SK-N-SH (cell line): ENCODE measurements around the gene SMURF1. TPM values are rescaled to one million over a fixed set of nuclear protein-coding genes. Genes with fewer than 3 reads are reported as not detected.

ENCODE experiments used
- CTCF ChIA-PET: fragments of 300-600, 350-600 bp; formaldehyde crosslinking; extraction: SDS; loops from one replicate; lab custom pipeline; 2021; lab: Yijun Ruan, JAX
- POLR2A ChIA-PET: fragments of 350-600 bp; sonication (Branson Sonifier 250); formaldehyde crosslinking; extraction: SDS; loops from one replicate; lab custom pipeline; 2020; ENCODE audit warnings: antibody characterized with exemption, inconsistent platforms; lab: Yijun Ruan, JAX
- DNase-seq: peaks from one replicate; pipeline ENCODE4 v3.0.0; 2012
- H2AFZ ChIP-seq: fragments of 200-600 bp; sonication (generic); 2 replicates; pipeline ENCODE4 v1.8.1; 2016; ENCODE audit warnings: antibody characterized with exemption, mild to moderate bottlenecking, low read depth
- H3F3A ChIP-seq: fragments of 200-600 bp; sonication (generic); replicated peaks from 2 replicates; pipeline ENCODE3; 2016; ENCODE audit warnings: antibody characterized with exemption, mild to moderate bottlenecking; ENCODE audit not compliant: insufficient read depth
- H3K27ac ChIP-seq, 2 experiments: fragments of 200-500 bp in 1 of 2; fragments of 200-600 bp in 1 of 2; sonication (Bioruptor generic) in 1 of 2; sonication (generic), shearing (Covaris generic) in 1 of 2; 2 replicates each; pipeline versions ENCODE4 v1.5.1 to v1.6.1; 2014 to 2016; ENCODE audit warnings: low read depth in 2 of 2, inconsistent platforms in 1 of 2, low read length in 1 of 2, mild to moderate bottlenecking in 1 of 2, mixed read lengths in 1 of 2
- H3K27me3 ChIP-seq: fragments of 200-600 bp; sonication (generic), shearing (Covaris generic); 2 replicates; pipeline ENCODE4 v1.6.1; 2016; ENCODE audit warnings: mixed run types; ENCODE audit not compliant: insufficient read depth
- H3K36me3 ChIP-seq, 2 experiments: fragments of 200-500 bp in 1 of 2; fragments of 200-600 bp in 1 of 2; sonication (Bioruptor generic) in 1 of 2; sonication (generic) in 1 of 2; replicated peaks in 1 of 2; 2 replicates each; pipeline versions ENCODE3 to v1.5.1; 2014 to 2016; ENCODE audit warnings: low read length in 1 of 2, mild to moderate bottlenecking in 1 of 2; ENCODE audit not compliant: insufficient read depth in 2 of 2, control insufficient read depth in 1 of 2
- H3K4me1 ChIP-seq, 2 experiments: fragments of 200-500 bp in 1 of 2; fragments of 200-600 bp in 1 of 2; sonication (Bioruptor generic) in 1 of 2; sonication (generic), shearing (Covaris generic) in 1 of 2; 2 replicates each; pipeline versions ENCODE4 v1.5.1 to v1.6.1; 2014 to 2016; ENCODE audit warnings: low read depth in 1 of 2, low read length in 1 of 2, mixed run types in 1 of 2; ENCODE audit not compliant: insufficient read depth in 2 of 2, control insufficient read depth in 1 of 2
- H3K4me2 ChIP-seq: fragments of 200-600 bp; sonication (generic), shearing (Covaris generic); 2 replicates; pipeline ENCODE4 v1.6.1; 2017; ENCODE audit warnings: mixed run types
- H3K4me3 ChIP-seq, 2 experiments: fragments of 200-500 bp in 1 of 2; fragments of 200-600 bp in 1 of 2; sonication (Bioruptor generic) in 1 of 2; sonication (generic), shearing (Covaris generic) in 1 of 2; 2 replicates each; pipeline versions ENCODE4 v1.5.1 to v1.8.1; 2014 to 2016; ENCODE audit warnings: low read depth in 2 of 2, inconsistent platforms in 1 of 2, low read length in 1 of 2, mild to moderate bottlenecking in 1 of 2, mixed read lengths in 1 of 2, moderate library complexity in 1 of 2
- H3K79me2 ChIP-seq: fragments of 200-600 bp; sonication (generic); 2 replicates; pipeline ENCODE4 v1.8.1; 2017; ENCODE audit warnings: mild to moderate bottlenecking; ENCODE audit not compliant: insufficient read depth
- H3K9ac ChIP-seq: fragments of 200-600 bp; sonication (generic); 2 replicates; pipeline ENCODE4 v1.6.1; 2017; ENCODE audit warnings: mixed run types
- H3K9me2 ChIP-seq: fragments of 200-600 bp; sonication (generic); 2 replicates; pipeline ENCODE4 v1.6.1; 2017; ENCODE audit warnings: mixed run types
- H3K9me3 ChIP-seq: fragments of 200-600 bp; sonication (generic); 2 replicates; pipeline ENCODE4 v1.6.1; 2017; ENCODE audit warnings: mixed run types, mild to moderate bottlenecking, moderate library complexity
- H4K20me1 ChIP-seq: fragments of 200-600 bp; sonication (generic); 2 replicates; pipeline ENCODE4 v1.6.1; 2017; ENCODE audit warnings: mild to moderate bottlenecking, mixed run types; ENCODE audit not compliant: insufficient read depth
- ELF1 ChIP-seq: IDR thresholded peaks from 2 replicates; pipeline ENCODE4 v1.4.0; 2012
- FOXM1 ChIP-seq: IDR thresholded peaks from 2 replicates; pipeline ENCODE4 v1.4.0; 2012; ENCODE audit warnings: low read depth, mild to moderate bottlenecking
- JUND ChIP-seq: IDR thresholded peaks from 2 replicates; pipeline ENCODE4 v1.4.0; 2012
- NFIC ChIP-seq: IDR thresholded peaks from 2 replicates; pipeline ENCODE4 v1.4.0; 2012; ENCODE audit warnings: borderline replicate concordance
- NRF1 ChIP-seq: IDR thresholded peaks from 2 replicates; pipeline ENCODE4 v1.6.1; 2012; ENCODE audit warnings: low read depth, mild to moderate bottlenecking, low read length
- RCOR1 ChIP-seq: fragments of 150-350 bp; IDR thresholded peaks from 2 replicates; pipeline ENCODE4 v1.6.1; 2017; ENCODE audit warnings: antibody characterized with exemption, low read length
- SIN3A ChIP-seq: IDR thresholded peaks from 2 replicates; pipeline ENCODE4 v1.6.1; 2012; ENCODE audit warnings: low read depth, mild to moderate bottlenecking, low read length, moderate library complexity, borderline replicate concordance
- TAF1 ChIP-seq: IDR thresholded peaks from 2 replicates; pipeline ENCODE4 v1.6.1; 2012; ENCODE audit warnings: low read depth, mild to moderate bottlenecking, low read length, moderate library complexity, borderline replicate concordance
- TEAD4 ChIP-seq: IDR thresholded peaks from 2 replicates; pipeline ENCODE4 v1.4.0; 2012; ENCODE audit warnings: mild to moderate bottlenecking, borderline replicate concordance; ENCODE audit not compliant: insufficient read depth
- YY1 ChIP-seq: IDR thresholded peaks from 2 replicates; pipeline ENCODE4 v1.4.0; 2012; ENCODE audit warnings: low read depth, mild to moderate bottlenecking
- WGBS: methylation state at CpG from one replicate; pipeline ENCODE4 v1.1.6; 2017; ENCODE audit warnings: low lambda C conversion rate; 5-methylcytosine and 5-hydroxymethylcytosine counted together
- polyA plus RNA-seq, 3 experiments: library from polyadenylated mRNA; depleted of rRNA; stranded (reverse); fragments of >200 nt; gene quantifications; 2 replicates each; pipeline ENCODE4 v1.2.3, GENCODE V29; 2012
- TF ChIP-seq, protein P1 (sequence below): fragments of 200-600 bp; sonication (generic); IDR thresholded peaks from 2 replicates; pipeline ENCODE4 v1.6.1; 2017; ENCODE audit warnings: antibody characterized with exemption, mild to moderate bottlenecking, moderate library complexity
- TF ChIP-seq, protein P2 (sequence below): IDR thresholded peaks from 2 replicates; pipeline ENCODE4 v1.4.0; 2012; ENCODE audit warnings: low read depth, borderline replicate concordance
- TF ChIP-seq, protein P3 (sequence below): IDR thresholded peaks from 2 replicates; pipeline ENCODE4; 2012

The SMURF1 gene
- polyA plus RNA-seq, 1 of the 3 experiments (the other 2 are of a cell fraction) = 12.9 TPM

DNA sequence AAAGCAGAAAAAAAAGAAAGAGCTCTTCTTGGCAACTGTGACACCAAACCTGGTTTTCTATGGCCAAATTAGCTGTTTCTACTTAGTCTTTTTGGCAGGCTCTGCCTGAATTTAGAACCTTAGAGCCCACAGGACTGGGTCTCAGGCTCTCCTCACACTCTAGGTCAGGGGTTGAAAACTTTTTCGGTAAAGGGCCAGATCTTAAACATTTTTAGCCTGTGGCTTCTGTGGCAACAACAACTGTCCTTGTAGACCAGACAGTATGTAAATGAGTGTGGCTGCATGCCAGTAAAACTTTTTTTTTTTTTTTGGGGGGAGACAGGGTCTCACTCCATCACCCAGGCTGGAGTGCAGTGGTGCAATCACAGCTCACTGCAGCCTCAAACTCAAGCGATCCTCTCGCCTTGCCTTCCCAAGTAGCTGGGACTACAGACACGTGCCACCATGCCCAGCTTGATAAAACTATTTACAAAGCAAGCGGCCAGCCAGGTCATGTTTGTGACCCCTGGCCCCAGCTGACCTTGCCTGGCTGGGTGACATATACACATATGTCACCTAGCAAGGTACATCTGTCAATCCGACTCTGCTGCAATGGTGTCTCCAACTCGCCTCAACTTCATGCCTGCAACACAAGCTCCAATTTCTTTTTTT is 46.6 kb upstream of the SMURF1 start:
- Histone ChIP-seq H3K4me3 (no peak overlapping the region), H3K36me3 (no peaks in the 10 kb centered on the region), H4K20me1 (no peaks in the 10 kb centered on the region), H3K27me3 (no peaks in the 10 kb centered on the region), H3K4me2 (no peak overlapping the region), H3K9me2 (no peaks in the 10 kb centered on the region), H3K9me3 (no peaks in the 10 kb centered on the region), H3K79me2 (no peaks in the 10 kb centered on the region), H3K9ac (no peak overlapping the region), H3F3A (no peaks in the 10 kb centered on the region), H2AFZ (no peak overlapping the region), H3K27ac (no peak overlapping the region), H3K4me1 (no peaks in the 10 kb centered on the region)
- WGBS = 75% methylated on average over 7 of the region's 7 CpGs
- TF ChIP-seq, protein P1, sequence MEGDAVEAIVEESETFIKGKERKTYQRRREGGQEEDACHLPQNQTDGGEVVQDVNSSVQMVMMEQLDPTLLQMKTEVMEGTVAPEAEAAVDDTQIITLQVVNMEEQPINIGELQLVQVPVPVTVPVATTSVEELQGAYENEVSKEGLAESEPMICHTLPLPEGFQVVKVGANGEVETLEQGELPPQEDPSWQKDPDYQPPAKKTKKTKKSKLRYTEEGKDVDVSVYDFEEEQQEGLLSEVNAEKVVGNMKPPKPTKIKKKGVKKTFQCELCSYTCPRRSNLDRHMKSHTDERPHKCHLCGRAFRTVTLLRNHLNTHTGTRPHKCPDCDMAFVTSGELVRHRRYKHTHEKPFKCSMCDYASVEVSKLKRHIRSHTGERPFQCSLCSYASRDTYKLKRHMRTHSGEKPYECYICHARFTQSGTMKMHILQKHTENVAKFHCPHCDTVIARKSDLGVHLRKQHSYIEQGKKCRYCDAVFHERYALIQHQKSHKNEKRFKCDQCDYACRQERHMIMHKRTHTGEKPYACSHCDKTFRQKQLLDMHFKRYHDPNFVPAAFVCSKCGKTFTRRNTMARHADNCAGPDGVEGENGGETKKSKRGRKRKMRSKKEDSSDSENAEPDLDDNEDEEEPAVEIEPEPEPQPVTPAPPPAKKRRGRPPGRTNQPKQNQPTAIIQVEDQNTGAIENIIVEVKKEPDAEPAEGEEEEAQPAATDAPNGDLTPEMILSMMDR = no peak
- TF ChIP-seq YY1 = no peak
- CTCF ChIA-PET = interaction anchor here (1.2 kb wide), 1 partner anchor 123 kb away, joined by 3 read pairs; no protein-coding TSS in a partner anchor
- no peak for DNase-seq
- POLR2A ChIA-PET = interaction anchor here (0.6 kb wide), 1 partner anchor 9 kb away, joined by 4 read pairs; no protein-coding TSS in a partner anchor

DNA sequence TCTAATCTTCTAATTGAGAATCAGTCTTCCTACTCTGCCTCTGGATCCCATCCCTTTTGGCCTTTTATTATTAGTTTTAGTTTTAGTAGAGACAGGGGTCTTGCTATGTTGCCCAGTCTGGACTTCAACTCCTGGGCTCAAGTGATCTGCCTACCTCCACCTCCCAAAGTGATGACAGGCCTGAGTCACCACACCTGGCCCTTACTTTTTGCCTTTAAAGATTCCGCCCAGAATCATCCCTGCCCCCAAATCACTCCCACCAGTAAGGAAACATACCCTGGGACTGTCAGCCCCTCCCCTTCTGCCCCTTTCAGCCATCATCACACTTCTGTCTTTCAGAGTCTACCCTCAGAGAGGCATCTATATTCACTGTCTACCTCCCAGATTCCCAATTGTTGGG is 45.3 kb upstream of the SMURF1 start:
- H3K9ac ChIP-seq = no peak overlapping the region
- no peaks in the 10 kb centered on the region for H3K9me2 ChIP-seq
- no peak for TF ChIP-seq FOXM1
- TF ChIP-seq NFIC = no peak
- TF ChIP-seq ELF1 = no peak
- TF ChIP-seq RCOR1 = no peak
- TF ChIP-seq SIN3A = no peak
- no peak for TF ChIP-seq NRF1
- no peak for TF ChIP-seq TEAD4
- no peak for TF ChIP-seq YY1
- TF ChIP-seq JUND = no peak
- TF ChIP-seq, protein P2, sequence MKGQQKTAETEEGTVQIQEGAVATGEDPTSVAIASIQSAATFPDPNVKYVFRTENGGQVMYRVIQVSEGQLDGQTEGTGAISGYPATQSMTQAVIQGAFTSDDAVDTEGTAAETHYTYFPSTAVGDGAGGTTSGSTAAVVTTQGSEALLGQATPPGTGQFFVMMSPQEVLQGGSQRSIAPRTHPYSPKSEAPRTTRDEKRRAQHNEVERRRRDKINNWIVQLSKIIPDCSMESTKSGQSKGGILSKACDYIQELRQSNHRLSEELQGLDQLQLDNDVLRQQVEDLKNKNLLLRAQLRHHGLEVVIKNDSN = no peak
- TF ChIP-seq, protein P3, sequence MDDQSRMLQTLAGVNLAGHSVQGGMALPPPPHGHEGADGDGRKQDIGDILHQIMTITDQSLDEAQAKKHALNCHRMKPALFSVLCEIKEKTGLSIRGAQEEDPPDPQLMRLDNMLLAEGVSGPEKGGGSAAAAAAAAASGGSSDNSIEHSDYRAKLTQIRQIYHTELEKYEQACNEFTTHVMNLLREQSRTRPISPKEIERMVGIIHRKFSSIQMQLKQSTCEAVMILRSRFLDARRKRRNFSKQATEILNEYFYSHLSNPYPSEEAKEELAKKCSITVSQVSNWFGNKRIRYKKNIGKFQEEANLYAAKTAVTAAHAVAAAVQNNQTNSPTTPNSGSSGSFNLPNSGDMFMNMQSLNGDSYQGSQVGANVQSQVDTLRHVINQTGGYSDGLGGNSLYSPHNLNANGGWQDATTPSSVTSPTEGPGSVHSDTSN = no peak
- TF ChIP-seq TAF1 = no peak
- TF ChIP-seq, all 33 proteins: peak for 0
- Histone ChIP-seq H3K79me2 (no peaks in the 10 kb centered on the region), H4K20me1 (no peaks in the 10 kb centered on the region), H3K27me3 (no peaks in the 10 kb centered on the region), H3K4me2 (no peak overlapping the region), H3F3A (no peaks in the 10 kb centered on the region), H3K36me3 (no peaks in the 10 kb centered on the region), H3K27ac (no peak overlapping the region), H3K4me3 (no peak overlapping the region), H3K9me3 (no peaks in the 10 kb centered on the region), H2AFZ (no peak overlapping the region), H3K4me1 (no peaks in the 10 kb centered on the region)
- no peak for DNase-seq
- CTCF ChIA-PET = interaction anchor here (1.3 kb wide), 1 partner anchor 149 kb away, joined by 3 read pairs; no protein-coding TSS in a partner anchor
- 78% methylated on average over 1 of the region's 1 CpG for WGBS
- POLR2A ChIA-PET = no interaction called here
